HG02840 (cell line): ENCODE data around the gene LRRC27.
A peak's percentile ranks its signal among the peaks of the same experiment; 100 is the strongest.
"Not testable (repeated sequence)": the region's sequence is repeated elsewhere in the genome, so short reads cannot be mapped to it uniquely, and the experiment has no call there.

ENCODE experiments used
- ATAC-seq: cut with Tn5 transposase; IDR thresholded peaks from one replicate; pipeline ENCODE4 v1.9.1; 2021; ENCODE audit warnings: mild to moderate bottlenecking, moderate library complexity, moderate number of reproducible peaks; ENCODE audit not compliant: unreplicated experiment, low FRiP score

The LRRC27 gene

DNA sequence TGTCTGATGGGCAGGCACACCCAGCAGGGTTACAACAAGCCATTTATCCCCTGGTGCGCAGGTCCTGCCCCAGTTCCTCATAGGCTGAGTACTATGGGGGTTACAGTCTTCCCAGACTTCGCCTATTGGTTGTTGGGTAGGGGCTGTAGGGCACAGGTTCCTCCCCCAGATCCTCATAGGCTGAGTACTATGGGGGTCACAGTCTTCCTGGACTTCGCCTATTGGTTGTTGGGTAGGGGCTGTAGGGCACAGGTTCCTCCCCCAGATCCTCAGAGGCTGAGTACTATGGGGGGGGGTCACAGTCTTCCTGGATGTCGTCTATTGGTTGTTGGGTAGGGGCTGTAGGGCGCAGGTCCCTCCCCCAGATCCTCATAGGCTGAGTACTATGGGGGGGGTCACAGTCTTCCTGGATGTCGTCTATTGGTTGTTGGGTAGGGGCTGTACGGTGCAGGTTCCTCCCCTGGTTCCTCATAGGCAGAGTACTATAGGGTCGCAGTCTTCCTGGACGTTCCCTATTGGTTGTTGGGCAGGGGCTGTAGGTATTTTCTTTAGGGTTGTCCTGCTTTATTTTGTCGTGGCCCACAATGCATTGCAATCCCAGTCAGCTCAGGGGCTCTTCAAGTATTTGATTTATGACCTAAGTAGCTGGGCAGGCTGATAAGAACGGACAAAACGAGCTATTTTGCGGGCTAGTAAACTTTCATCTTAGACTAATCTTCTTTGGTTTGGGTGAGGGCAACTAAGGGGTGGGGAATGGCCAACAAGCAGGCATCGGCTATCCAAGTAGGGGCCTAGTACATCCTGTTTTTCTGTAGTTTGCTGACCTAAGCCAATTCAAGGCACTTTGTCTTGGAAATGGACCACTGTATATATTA, 3.4 kb downstream of the LRRC27 start:
- peak; percentile 30 for ATAC-seq

GRCh38 chr10:132336064-132336746, 4.2 kb downstream of the LRRC27 start:
- no peak for ATAC-seq

DNA sequence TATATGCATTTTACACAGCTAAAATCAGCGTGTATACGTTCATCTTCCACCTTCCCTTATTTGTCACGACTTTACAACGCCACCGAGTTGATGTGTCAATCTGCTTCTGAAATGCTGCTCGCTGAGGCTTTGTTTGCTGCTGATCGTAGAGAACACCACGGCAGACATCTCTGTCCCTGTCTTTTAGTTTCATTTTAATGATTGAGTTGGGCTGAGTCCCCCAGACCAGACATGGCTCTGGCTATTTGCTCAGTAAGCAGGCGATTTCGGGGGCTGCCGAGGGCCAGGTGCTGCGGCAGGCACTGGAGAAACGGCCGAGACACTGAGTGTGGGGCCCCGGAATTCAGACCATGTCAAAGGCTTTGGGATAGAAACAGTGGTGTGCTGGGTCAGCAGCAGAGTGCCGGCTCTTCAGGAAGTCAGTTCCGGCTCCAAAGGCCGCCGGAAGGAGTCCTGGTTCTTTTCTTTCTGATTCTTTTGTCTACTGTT, 5.0 kb downstream of the LRRC27 start:
- ATAC-seq: no peak

DNA sequence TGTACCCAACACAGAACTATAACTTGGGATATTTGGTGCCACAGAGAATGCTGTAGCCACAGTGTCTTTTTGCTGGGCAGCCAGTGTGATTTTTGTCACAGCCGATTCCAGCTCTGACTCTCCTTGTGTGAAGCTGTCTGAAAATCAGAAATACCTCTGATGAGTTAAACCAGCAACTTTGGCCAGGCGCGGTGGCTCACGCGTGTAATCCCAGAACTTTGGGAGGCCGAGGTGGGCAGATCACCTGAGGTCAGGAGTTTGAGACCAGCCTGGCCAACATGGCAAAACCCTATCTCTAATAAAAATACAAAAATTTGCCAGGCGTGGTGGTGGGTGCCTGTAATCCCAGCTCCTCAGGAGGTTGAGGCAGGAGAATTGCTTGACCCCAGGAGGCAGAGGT, 5.9 kb downstream of the LRRC27 start:
- ATAC-seq: not testable (repeated sequence)

DNA sequence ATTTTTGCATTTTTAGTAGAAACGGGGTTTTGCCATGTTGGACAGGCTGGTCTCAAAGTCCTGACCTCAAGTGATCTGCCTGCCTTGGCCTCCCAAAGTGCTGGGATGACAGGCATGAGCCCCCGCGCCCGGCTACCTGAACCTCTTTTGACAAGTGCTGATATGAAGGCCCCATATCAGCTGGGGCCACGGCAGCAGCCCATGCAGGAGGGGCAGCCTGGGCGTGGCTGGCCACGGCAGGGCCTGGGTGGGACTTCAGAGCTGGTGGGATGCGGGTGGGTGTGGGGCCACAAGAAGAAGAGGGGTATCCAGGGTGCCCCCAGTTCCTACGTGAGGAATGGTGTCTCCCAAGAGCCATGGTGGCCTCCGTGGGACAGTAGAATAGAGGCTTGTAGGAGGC, 6.9 kb downstream of the LRRC27 start:
- ATAC-seq: no peak

DNA sequence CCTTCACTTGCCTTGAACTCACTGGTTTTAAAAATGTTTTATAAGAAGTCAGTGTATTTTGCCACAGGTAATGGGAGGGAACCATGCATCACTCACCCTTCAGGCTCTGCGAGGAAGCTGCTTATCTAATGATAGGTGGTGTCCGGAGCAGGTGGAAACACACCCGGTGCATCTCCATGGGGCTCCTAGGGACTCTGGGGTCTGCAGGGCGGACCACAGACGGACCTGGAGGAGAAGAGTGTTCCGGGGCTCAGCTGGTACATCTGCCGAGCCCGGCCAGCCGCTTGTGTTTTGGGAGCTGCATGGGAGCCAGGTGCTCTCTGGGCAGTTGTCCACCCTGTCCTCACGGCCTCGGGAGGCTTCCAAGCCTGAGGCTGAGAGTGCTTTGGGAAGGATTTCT, 7.3 kb downstream of the LRRC27 start:
- no peak for ATAC-seq

DNA sequence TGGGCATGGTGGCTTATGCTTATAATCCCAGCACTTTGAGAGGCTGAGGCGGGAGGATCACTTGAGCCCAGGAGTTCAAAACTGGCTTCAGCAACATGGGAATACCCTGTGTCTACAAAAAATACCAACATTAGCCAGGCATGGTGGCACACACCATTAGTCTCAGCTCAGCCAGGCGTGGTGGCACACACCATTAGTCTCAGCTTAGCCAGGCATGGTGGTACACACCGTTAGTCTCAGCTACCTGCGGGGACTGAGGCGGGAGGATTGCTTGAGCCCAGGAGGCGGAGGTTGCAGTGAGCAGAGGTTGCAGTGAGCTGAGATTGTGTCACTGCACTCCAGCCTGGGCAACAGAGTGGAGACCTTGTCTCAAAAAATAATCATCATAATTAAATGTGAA, 9.0 kb downstream of the LRRC27 start:
- no peak for ATAC-seq

DNA sequence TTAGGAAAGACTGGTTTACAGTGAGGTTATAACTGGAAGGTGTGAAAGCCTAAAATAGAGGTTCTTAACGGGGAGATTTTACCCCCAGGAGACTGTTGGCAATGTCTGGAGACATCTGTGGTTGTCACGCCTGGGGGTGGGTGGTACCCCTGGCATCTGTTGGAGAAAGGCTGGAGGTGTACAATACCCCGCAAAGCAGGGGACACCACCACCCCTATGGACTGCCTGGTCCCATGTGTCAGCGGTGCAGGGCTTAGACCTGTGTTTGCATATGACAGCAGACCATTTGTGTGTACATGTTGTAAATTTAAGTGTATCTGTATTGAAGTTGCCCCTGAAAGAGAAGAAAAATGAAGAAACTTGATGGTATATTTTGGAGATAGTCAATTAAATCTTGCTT, 9.8 kb downstream of the LRRC27 start:
- no peak for ATAC-seq

DNA sequence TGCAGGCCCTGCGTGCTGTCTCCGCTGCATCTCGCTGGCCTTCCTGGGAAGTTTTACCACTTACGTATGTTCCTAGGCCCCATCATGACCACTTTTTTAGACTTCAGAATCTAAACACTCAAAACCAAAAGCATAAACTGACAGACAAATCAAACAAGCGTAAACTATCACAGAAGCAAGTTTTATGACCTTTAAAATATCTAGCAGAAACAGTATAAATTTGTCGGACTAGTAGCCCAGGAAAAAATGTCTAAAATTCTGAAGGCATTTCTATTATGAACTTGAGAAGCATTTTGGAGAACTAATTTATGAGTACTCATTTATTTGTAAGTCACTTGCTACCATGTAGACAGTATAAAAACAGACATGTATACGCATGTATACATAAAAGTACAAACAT, 10.6 kb downstream of the LRRC27 start:
- no peak for ATAC-seq

DNA sequence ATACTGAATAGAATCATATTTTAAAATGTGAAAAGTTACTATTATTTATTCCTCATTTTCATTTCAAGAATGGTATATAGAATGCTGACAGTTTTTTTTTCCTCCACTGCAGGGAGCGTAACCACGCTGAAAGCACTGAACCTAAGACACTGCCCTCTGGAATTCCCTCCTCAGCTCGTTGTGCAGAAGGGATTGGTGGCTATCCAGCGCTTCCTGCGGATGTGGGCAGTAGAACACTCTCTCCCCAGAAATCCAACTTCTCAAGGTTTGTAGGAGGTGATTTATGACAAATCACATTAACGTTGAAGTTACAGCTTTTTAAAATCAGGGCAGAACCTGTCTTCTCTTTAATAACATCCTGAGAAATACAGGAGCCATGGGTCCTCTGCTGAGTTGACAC, 12.4 kb downstream of the LRRC27 start:
- no peak for ATAC-seq

DNA sequence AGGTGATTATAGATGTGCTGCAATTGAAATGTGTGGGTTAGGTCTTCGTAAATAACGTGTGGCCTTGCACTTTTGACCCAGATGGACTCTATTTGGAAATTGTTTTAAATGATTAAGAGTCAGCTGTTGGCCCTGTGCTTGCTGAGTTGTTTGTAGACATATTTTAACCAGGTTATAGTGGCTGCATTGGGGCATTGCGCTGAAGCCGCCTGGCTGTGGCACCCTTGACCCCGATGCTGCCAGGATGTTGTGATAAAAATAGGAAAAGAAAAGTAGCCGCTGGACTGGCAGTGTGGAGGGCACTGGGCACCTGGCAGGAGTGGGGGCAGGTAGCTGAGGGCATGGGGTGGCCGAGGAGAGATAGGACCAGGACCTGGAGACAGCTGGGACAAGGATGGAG, 13.4 kb downstream of the LRRC27 start:
- no peak for ATAC-seq

GRCh38 chr10:132346806-132347205, 14.8 kb downstream of the LRRC27 start:
- no peak for ATAC-seq

DNA sequence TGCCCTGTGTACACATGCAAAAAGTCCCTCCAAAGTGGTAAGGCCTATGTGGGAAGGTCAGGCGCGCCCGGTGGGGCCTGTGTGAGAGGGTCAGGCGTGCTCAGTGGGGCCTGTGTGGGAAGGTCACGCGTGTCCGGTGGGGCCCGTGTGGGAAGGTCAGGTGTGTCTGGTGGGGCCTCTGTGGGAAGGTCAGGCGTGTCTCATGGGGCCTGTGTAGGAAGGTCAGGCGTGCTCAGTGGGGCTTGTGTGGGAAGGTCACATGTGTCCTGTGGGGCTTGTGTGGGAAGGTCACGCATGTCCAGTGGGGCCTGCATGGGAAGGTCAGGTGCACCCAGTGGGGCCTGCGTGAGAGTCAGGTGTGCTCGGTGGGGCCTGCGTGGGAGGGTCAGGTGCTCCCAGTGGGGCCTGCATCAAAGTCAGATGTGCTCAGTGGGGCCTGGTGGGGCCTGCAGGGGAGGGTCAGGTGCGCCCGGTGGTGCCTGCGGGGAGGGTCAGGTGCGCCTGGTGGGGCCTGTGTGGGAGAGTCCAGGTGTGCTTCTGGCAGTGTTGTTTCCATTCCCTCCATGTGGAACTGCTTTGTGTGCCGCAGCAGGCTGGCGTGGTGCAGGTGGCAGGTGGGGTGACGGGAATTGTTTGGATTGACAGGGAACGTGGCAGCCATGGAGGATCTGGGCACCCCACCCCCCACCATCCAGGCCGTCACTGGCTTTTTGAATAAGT, 15.4 kb downstream of the LRRC27 start:
- ATAC-seq: no peak

GRCh38 chr10:132347931-132348267, 15.9 kb downstream of the LRRC27 start:
- ATAC-seq: no peak

DNA sequence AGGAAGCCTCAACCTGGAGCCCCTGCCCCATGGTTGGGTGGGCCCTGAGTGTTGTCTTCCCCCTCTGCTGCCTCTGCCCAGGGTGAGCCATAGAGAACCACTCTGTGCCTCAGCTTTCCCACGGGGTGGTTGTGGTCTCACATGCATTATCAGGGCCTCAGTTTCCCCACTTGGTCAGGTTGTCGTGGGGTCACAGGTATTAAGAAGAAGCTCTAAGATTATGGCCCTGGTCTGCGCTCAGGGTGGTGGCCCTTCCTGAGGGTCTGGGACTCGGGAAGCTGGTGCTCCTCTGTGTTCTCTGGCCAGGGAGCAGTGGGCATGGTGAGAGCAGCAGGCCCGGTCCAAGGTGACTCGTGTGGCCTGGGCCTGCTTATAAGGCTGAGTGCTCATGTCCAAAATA, 17.8 kb downstream of the LRRC27 start:
- ATAC-seq: no peak

DNA sequence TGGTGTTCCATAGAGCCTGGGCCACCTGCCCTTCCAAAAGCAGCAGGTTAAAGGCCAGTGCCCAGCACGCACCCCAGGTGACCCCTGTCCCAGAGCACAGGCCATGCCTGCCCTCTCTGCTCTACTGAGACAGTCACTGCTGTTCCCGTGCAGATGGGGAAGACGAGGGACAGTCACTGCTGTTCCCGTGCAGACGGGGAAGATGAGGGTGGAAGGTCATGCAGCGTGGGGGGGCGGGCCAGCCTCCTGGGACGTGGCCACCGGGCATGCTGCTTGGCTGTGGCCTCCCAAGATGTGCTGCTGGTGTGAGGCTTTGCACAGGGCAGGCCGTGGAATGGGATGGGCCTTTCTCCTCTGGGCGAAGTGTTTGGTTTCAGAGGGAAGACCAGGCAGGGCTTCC, 18.4 kb downstream of the LRRC27 start:
- no peak for ATAC-seq

DNA sequence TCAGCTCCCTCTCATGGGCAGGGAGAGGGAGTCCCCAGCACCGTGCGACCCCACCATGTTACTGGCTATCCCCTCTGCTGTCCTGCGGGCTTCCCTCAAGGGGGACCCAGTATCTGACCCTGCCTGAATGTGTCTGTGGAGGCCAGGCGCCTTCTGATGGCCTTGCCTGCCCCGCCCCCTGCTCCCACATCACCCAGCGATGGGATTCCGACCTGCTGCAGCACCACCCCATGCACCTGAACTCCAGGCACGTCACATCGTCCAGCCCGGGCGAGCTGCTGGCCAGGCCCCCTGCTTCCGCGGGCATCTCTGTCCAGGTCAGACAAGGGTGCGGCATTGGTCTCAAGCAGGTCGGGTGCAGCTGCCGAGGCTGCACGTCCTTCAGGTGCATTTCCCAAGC, 19.0 kb downstream of the LRRC27 start:
- ATAC-seq: no peak

- no peak for ATAC-seq
These were observed 19.6 kb downstream of the LRRC27 start for GRCh38 chr10:132351611-132352010.

DNA sequence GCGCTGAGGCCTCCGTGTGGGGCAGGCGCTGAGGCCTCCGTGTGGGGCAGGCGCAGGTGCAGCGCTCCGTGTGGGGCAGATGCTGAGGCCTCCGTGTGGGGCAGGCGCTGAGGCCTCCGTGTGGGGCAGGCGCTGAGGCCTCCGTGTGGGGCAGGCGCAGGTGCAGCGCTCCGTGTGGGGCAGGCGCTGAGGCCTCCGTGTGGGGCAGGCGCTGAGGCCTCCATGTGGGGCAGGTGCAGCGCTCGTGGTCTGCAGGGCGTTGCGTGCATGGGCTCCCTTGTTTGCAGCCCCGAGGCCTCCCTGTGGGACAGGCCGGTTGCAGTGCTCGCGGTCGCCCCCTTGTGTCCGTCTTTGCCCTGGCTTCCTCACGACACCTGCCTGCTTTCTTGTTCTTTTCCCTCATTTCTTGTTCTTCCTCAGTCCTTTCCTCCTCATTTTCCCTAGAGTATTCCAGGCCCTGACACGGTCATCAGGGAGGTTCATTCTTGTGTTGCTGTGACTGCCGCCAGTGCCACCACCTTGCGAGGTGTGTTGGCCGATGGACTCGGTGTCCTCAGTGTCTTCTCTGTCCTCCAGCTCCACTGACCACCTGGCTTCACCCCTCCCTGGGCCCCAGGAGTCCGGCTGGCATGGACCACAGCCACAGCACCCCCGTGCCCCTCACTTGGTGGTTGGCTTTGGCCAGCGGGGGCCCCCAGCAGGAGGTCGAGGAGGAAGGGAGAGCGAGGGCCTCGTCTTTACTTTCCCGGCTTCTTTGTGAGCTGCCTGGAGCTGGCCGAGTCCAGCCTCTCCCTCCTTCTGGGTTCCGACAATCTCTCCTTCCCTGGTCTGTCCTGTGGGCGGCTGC, 20.7 kb downstream of the LRRC27 start:
- not testable (repeated sequence) for ATAC-seq
